PC-3 (cell line): ENCODE measurements around the gene CMTM7. TPM values are rescaled to one million over a fixed set of nuclear protein-coding genes. Genes with fewer than 3 reads are reported as not detected.

Experiments used
- ATAC-seq: fragments of 200-7000 bp; cut with Tn5 transposase; 2 replicates; pipeline ENCODE4 v1.9.1; 2020; ENCODE audit warnings: mild to moderate bottlenecking, moderate library complexity
- BruUV-seq: library from RNA; stranded (reverse); fragments of 400-500 nt; replicated peaks from 2 replicates; lab custom pipeline; 2021; lab: Mats Ljungman, UMichigan
- CTCF ChIA-PET: fragments of 300-600 bp; sonication (Branson Sonifier 250); formaldehyde crosslinking; loops from one replicate; lab custom pipeline; 2022; ENCODE audit warnings: antibody characterized with exemption; lab: Charles Lee
- POLR2A ChIA-PET: fragments of 300-600 bp; sonication (Branson Sonifier 250); formaldehyde crosslinking; loops from one replicate; lab custom pipeline; 2022; ENCODE audit warnings: antibody characterized with exemption; ENCODE audit not compliant: unreplicated experiment; lab: Charles Lee
- DNase-seq: peaks from one replicate; pipeline ENCODE4 v3.0.0-alpha.2; 2015
- H2AFZ ChIP-seq: fragments of 300-600 bp; sonication (generic); 2 replicates; pipeline ENCODE4 v1.6.0; 2016; ENCODE audit warnings: antibody characterized with exemption, low read length
- H3F3A ChIP-seq: fragments of 300-600 bp; sonication (generic); one replicate; pipeline ENCODE4 v1.6.0; 2017; ENCODE audit warnings: antibody characterized with exemption, low read length, control low read depth, mild to moderate bottlenecking; ENCODE audit not compliant: unreplicated experiment
- H3K27ac ChIP-seq: fragments of 300-600 bp; sonication (generic); 2 replicates; pipeline ENCODE4 v1.5.1; 2016; ENCODE audit warnings: mild to moderate bottlenecking, low read length
- H3K27me3 ChIP-seq: fragments of 300-600 bp; sonication (generic); 2 replicates; pipeline ENCODE4 v1.6.1; 2016; ENCODE audit warnings: low read length, mixed read lengths
- H3K36me3 ChIP-seq: fragments of 300-600 bp; sonication (generic); 2 replicates; pipeline ENCODE4 v1.6.1; 2016; ENCODE audit warnings: low read depth, mixed run types, low read length, mixed read lengths
- H3K4me1 ChIP-seq: fragments of 300-600 bp; sonication (generic); 2 replicates; pipeline ENCODE4 v1.5.1; 2016; ENCODE audit warnings: low read length; ENCODE audit not compliant: insufficient read depth
- H3K4me2 ChIP-seq: fragments of 300-600 bp; sonication (generic); 2 replicates; pipeline ENCODE4 v1.6.0; 2016; ENCODE audit warnings: low read length
- H3K4me3 ChIP-seq: fragments of 300-600 bp; sonication (generic); 2 replicates; pipeline ENCODE4 v1.5.1; 2016; ENCODE audit warnings: mild to moderate bottlenecking, low read length, mixed read lengths
- H3K79me2 ChIP-seq: fragments of 300-600 bp; sonication (generic); 2 replicates; pipeline ENCODE4 v1.6.1; 2017; ENCODE audit warnings: low read length, mixed read lengths
- H3K9ac ChIP-seq: fragments of 300-600 bp; sonication (generic); 2 replicates; pipeline ENCODE4 v1.6.0; 2016; ENCODE audit warnings: mild to moderate bottlenecking, low read length
- H3K9me2 ChIP-seq: fragments of 300-600 bp; sonication (generic); replicated peaks from 2 replicates; pipeline ENCODE4 v1.6.1; 2016; ENCODE audit warnings: mixed run types, low read length, mixed read lengths
- H3K9me3 ChIP-seq: fragments of 300-600 bp; sonication (generic); 2 replicates; pipeline ENCODE4 v1.6.1; 2016; ENCODE audit warnings: low read length, mixed read lengths
- H4K20me1 ChIP-seq: fragments of 300-600 bp; sonication (generic); 2 replicates; pipeline ENCODE4 v1.6.1; 2016; ENCODE audit warnings: low read length, mixed read lengths
- CTCF ChIP-seq: fragments of 300-600 bp; sonication (generic); conservative IDR thresholded peaks from 2 replicates; pipeline ENCODE4 v1.5.1; 2017; ENCODE audit warnings: antibody characterized with exemption, low read depth, mild to moderate bottlenecking, low read length
- EZH2 ChIP-seq: fragments of 300-600 bp; sonication (generic); IDR thresholded peaks from one replicate; pipeline ENCODE4 v1.6.1; 2017; ENCODE audit warnings: antibody characterized with exemption, mild to moderate bottlenecking, low read length; ENCODE audit not compliant: unreplicated experiment
- EZH2phosphoT487 ChIP-seq: fragments of 300-600 bp; sonication (generic); IDR thresholded peaks from 2 replicates; pipeline ENCODE4 v1.6.1; 2018; ENCODE audit warnings: mild to moderate bottlenecking, antibody characterized with exemption, low read length, borderline replicate concordance
- intact Hi-C: fragments of 100-400 bp; cut with micrococcal nuclease; formaldehyde crosslinking; loops from 2 replicates; pipeline ENCODE4 v1.9.0; 2023
- total RNA-seq: library from RNA; depleted of rRNA; stranded (reverse); fragments of >200 nt; gene quantifications from 2 replicates; pipeline ENCODE4 v1.2.3, GENCODE V29; 2014

Gene CMTM7
- total RNA-seq, 1 experiment from 2014 or later = 37.1 TPM

DNA sequence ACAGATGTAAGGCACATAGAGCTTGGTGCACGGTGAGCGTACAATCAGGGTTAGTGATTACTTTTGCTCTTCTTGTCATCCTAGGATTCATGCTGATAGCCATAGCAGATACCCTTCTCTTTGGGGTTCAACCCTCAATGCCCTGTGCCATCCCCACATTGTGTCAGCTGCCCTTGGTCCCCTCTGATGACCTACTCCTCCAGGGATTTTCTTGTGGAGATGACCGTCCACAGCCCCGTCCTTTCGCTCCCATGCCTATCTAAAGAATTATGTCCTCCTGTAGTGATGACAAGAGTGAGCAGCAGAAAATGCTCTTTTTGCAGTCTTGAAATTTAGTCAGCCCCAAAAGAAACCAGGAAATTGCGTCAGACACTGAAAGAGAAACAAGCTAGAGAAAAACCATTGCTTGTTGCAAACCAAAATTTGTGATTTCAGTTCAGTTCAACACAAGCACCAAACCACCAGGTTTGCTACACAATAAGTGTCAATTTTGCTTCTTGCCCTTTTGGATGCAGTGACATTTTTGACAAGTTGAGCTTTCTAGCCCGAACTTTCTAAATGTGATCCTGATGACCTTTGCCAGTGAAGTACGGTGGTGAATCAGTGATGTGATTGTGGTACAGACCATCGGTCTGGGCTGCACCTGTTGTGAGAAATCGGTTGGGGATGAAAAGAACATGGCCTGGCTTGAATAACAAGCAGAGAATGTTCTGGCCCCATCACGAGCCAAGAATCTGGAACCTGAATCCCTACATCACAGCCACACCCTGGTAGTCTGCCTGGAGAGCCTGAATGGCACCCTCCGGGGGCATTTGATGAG lies 41.3 kb downstream of the CMTM7 start:
- Histone ChIP-seq H3K4me2 (no peak overlapping the region), H3K79me2 (peaks cover 75% of the 10 kb centered on the region), H4K20me1 (no peaks in the 10 kb centered on the region), H3K27me3 (no peaks in the 10 kb centered on the region), H3K9ac (no peak overlapping the region), H3F3A (no peaks in the 10 kb centered on the region), H3K9me2 (no peaks in the 10 kb centered on the region), H3K4me1 (no peaks in the 10 kb centered on the region), H2AFZ (no peak overlapping the region), H3K9me3 (no peaks in the 10 kb centered on the region), H3K36me3 (no peaks in the 10 kb centered on the region), H3K4me3 (no peak overlapping the region), H3K27ac (no peak overlapping the region)
- no peak for ATAC-seq
- no peak for DNase-seq
- intact Hi-C loops = no loop called here
- TF ChIP-seq EZH2phosphoT487 = no peak
- TF ChIP-seq EZH2 = no peak
- TF ChIP-seq CTCF = no peak
- ChIA-PET CTCF (no interaction called here), POLR2A (interaction anchor here (0.6 kb wide), 1 partner anchor 69 kb away, joined by 3 read pairs; no protein-coding TSS in a partner anchor)
- BruUV-seq = no TSS peak

DNA sequence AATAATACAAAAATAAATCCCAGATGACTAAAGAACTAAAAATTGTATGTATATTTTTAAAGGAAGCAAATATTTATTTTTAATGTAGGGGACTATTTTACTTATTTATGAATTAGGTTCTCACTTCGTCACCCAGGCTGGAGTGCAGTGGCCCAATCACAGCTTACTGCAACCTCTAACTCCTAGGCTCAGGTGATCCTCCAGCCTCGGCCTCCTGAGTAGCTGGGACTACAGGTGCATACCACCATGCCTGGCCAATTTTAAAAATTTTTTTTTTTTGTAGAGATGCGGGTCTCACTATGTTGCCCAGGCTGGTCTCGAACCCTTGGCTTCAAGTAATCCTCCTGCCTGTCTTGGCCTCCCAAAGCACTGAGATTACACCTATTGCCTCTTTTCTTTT lies 42.6 kb downstream of the CMTM7 start:
- H3K4me2 ChIP-seq = no peak overlapping the region
- H4K20me1 ChIP-seq = no peaks in the 10 kb centered on the region
- POLR2A ChIA-PET = no interaction called here
- no peaks in the 10 kb centered on the region for H3K36me3 ChIP-seq
- TF ChIP-seq CTCF (no peak), EZH2 (no peak), EZH2phosphoT487 (no peak)
- no peaks in the 10 kb centered on the region for H3K9me3 ChIP-seq
- H3K79me2 ChIP-seq = peaks cover 78% of the 10 kb centered on the region
- no peak overlapping the region for H2AFZ ChIP-seq
- ATAC-seq (no peak), DNase-seq (no peak)
- BruUV-seq = no TSS peak
- no peak overlapping the region for H3K27ac ChIP-seq
- H3K4me3 ChIP-seq = no peak overlapping the region
- no peaks in the 10 kb centered on the region for H3K27me3 ChIP-seq
- H3K4me1 ChIP-seq = no peaks in the 10 kb centered on the region
- intact Hi-C loops = no loop called here
- CTCF ChIA-PET = no interaction called here
- no peak overlapping the region for H3K9ac ChIP-seq
- H3K9me2 ChIP-seq = no peaks in the 10 kb centered on the region
- no peaks in the 10 kb centered on the region for H3F3A ChIP-seq
